B cell (primary cell): ENCODE data around the gene OXNAD1. TPM values are rescaled to one million over a fixed set of nuclear protein-coding genes. Genes with fewer than 3 reads are reported as not detected.

Experiments
- ATAC-seq: fragments of 200-7000 bp; cut with Tn5 transposase; one replicate; pipeline ENCODE4 v1.10.0; 2021; ENCODE audit warnings: low read depth, mild to moderate bottlenecking, moderate number of reproducible peaks, moderate library complexity
- CTCF ChIA-PET: fragments of 350-600 bp; sonication (Branson Sonifier 250); formaldehyde crosslinking; loops from one replicate; lab custom pipeline; 2021; ENCODE audit warnings: antibody characterized with exemption, inconsistent platforms; lab: Charles Lee
- POLR2A ChIA-PET: fragments of 350-600 bp; sonication (Branson Sonifier 250); formaldehyde crosslinking; loops from one replicate; lab custom pipeline; 2021; ENCODE audit warnings: antibody characterized with exemption; lab: Charles Lee
- DNase-seq: peaks from one replicate; pipeline ENCODE4 v3.0.0; 2013
- H2AFZ ChIP-seq: 2 replicates; pipeline ENCODE4 v1.6.1; 2012; ENCODE audit warnings: mild to moderate bottlenecking, low read depth, low read length; ENCODE audit not compliant: insufficient read depth, poor library complexity, severe bottlenecking
- H3K27ac ChIP-seq, 2 donors: 1 replicate in 1 of 2; 2 replicates in 1 of 2; pipeline ENCODE4 v1.5.1; 2012 to 2013; ENCODE audit warnings: low read length in 2 of 2, mild to moderate bottlenecking in 2 of 2, moderate library complexity in 1 of 2
- H3K27me3 ChIP-seq, 4 experiments: fragments of 200-600 bp in 1 of 4; sonication (generic) in 1 of 4; replicated peaks in 1 of 4; 1 replicate in 2 of 4; 2 replicates in 2 of 4; pipeline versions ENCODE4 v1.6.1 to v1.7.0; 2013 to 2016; ENCODE audit warnings: low read length in 3 of 4, mild to moderate bottlenecking in 2 of 4, mixed read lengths in 1 of 4, moderate library complexity in 1 of 4; ENCODE audit not compliant: insufficient read depth in 4 of 4, control insufficient read depth in 3 of 4; ENCODE audit errors: control extremely low read depth in 1 of 4
- H3K36me3 ChIP-seq, 2 experiments: replicated peaks in 1 of 2; 1 replicate in 1 of 2; 2 replicates in 1 of 2; pipeline versions ENCODE4 v1.6.1 to v1.7.1; 2013; ENCODE audit warnings: low read length in 1 of 2; ENCODE audit not compliant: insufficient read depth in 2 of 2, control insufficient read depth in 1 of 2; ENCODE audit errors: control extremely low read depth in 1 of 2, extremely low read depth in 1 of 2
- H3K4me1 ChIP-seq, 2 donors: fragments of 200-600 bp in 1 of 2; sonication (generic) in 1 of 2; 1 replicate in 1 of 2; 2 replicates in 1 of 2; pipeline versions ENCODE4 v1.5.1 to v1.6.1; 2013 to 2017; ENCODE audit warnings: low read length in 2 of 2; ENCODE audit not compliant: control insufficient read depth in 2 of 2, insufficient read depth in 2 of 2
- H3K4me2 ChIP-seq: replicated peaks from 2 replicates; pipeline ENCODE3; 2012; ENCODE audit warnings: mild to moderate bottlenecking, low read depth, low read length; ENCODE audit not compliant: poor library complexity, severe bottlenecking
- H3K4me3 ChIP-seq, 5 experiments: fragments of 200-600 bp in 1 of 5; sonication (generic) in 1 of 5; 1 replicate in 3 of 5; 2 replicates in 2 of 5; pipeline versions ENCODE4 v1.5.1 to v1.7.0; 2011 to 2016; ENCODE audit warnings: low read length in 4 of 5, mild to moderate bottlenecking in 4 of 5, low read depth in 2 of 5, control low read depth in 1 of 5, moderate library complexity in 1 of 5; ENCODE audit not compliant: insufficient read depth in 1 of 5; ENCODE audit errors: control extremely low read depth in 1 of 5, extremely low read depth in 1 of 5
- H3K79me2 ChIP-seq: fragments of 200-600 bp; sonication (generic); one replicate; pipeline ENCODE4 v1.6.0; 2016; ENCODE audit warnings: low read length; ENCODE audit not compliant: control insufficient read depth, insufficient read depth
- H3K9ac ChIP-seq: fragments of 200-600 bp; sonication (generic); 2 replicates; pipeline ENCODE4 v1.6.1; 2017; ENCODE audit warnings: mild to moderate bottlenecking, low read length, moderate library complexity
- H3K9me3 ChIP-seq, 3 donors: one replicate each; pipeline versions ENCODE4 v1.6.1 to v1.7.1; 2013; ENCODE audit warnings: low read length in 2 of 3; ENCODE audit not compliant: control insufficient read depth in 2 of 3, insufficient read depth in 1 of 3; ENCODE audit errors: control extremely low read depth in 1 of 3
- H4K20me1 ChIP-seq: 2 replicates; pipeline ENCODE4 v1.6.0; 2012; ENCODE audit warnings: mild to moderate bottlenecking, low read length; ENCODE audit not compliant: insufficient read depth, control insufficient read depth, poor library complexity, severe bottlenecking
- H3K27ac Mint-ChIP-seq: one replicate; pipeline ENCODE4 v1.8.0; 2021; ENCODE audit warnings: mixed read lengths
- H3K27me3 Mint-ChIP-seq: one replicate; pipeline ENCODE4 v1.8.0; 2021; ENCODE audit warnings: mixed read lengths
- H3K4me1 Mint-ChIP-seq: one replicate; pipeline ENCODE4 v1.8.0; 2021; ENCODE audit warnings: mixed read lengths
- H3K4me3 Mint-ChIP-seq: one replicate; pipeline ENCODE4 v1.8.0; 2021; ENCODE audit warnings: mixed read lengths
- H3K9me3 Mint-ChIP-seq: one replicate; pipeline ENCODE4 v1.8.0; 2022; ENCODE audit warnings: mixed read lengths; ENCODE audit not compliant: insufficient read depth
- EZH2 ChIP-seq: IDR thresholded peaks from 2 replicates; pipeline ENCODE4 v1.6.1; 2012; ENCODE audit warnings: borderline replicate concordance, low read depth, mild to moderate bottlenecking, moderate library complexity, low read length; ENCODE audit not compliant: insufficient read depth, poor library complexity, severe bottlenecking
- WGBS: methylation state at CpG from one replicate; pipeline ENCODE4 v1.1.5; 2013; ENCODE audit warnings: missing lambda C conversion rate; ENCODE audit not compliant: insufficient coverage; 5-methylcytosine and 5-hydroxymethylcytosine counted together
- intact Hi-C: fragments of 100-400 bp; cut with micrococcal nuclease; formaldehyde crosslinking; loops from one replicate; pipeline ENCODE4 v1.10.0; 2022
- polyA plus RNA-seq: library from polyadenylated mRNA; depleted of rRNA; stranded (reverse); fragments of >200 nt; gene quantifications from 2 replicates; pipeline ENCODE4 v1.2.3, GENCODE V29; 2012
- total RNA-seq, 2 donors: library from RNA; stranded (reverse); fragments of 120-200 nt in 1 of 2; gene quantifications; 1 replicate in 1 of 2; 2 replicates in 1 of 2; pipeline versions ENCODE4 v1.2.3 to v1.2.4, GENCODE V29; 2013 to 2022
- TF ChIP-seq, protein P1 (sequence below): fragments of 200-600 bp; IDR thresholded peaks from one replicate; pipeline ENCODE4 v1.8.0; 2022; ENCODE audit warnings: antibody characterized with exemption, mild to moderate bottlenecking

The OXNAD1 gene
- total and polyA plus RNA-seq, 2 donors (not counting 1 experiment from before 2014, with no cell fraction given): 4.0 to 12.3 TPM

DNA sequence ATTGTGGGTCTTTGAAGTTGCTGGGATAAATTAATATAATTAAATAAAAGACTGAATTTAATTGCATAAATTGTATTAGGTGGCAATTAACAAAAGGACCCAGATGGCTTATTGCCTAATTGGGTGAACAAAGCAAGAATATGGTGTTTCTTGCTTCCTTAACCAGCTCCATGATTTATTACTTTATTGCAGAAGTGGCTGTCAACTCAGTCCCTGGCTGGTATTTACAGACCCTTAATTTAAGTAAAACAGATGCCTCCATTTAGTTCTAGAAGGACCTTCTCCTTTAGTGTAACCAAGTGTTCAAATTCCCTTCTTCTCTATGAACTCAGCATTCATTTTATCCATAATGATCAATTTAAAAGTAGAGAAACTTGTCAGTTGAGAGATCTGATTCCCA, 35.3 kb upstream of the OXNAD1 start:
- peaks cover 14% of the 10 kb centered on the region for H3K27me3 Mint-ChIP-seq
- no peak for ATAC-seq
- Histone ChIP-seq H3K4me2 (no peak overlapping the region), H3K27ac (no peak overlapping the region), H3K9me3 (peaks cover 0 to 8% (median 0%) of the 10 kb centered on the region in 3 donors), H3K27me3 (no peaks in the 10 kb centered on the region), H4K20me1 (no peaks in the 10 kb centered on the region), H2AFZ (no peak overlapping the region), H3K79me2 (no peaks in the 10 kb centered on the region), H3K4me1 (no peaks in the 10 kb centered on the region), H3K4me3 (no peak overlapping the region), H3K9ac (no peak overlapping the region), H3K36me3 (no peaks in the 10 kb centered on the region)
- H3K4me3 Mint-ChIP-seq: no peak overlapping the region
- no peaks in the 10 kb centered on the region for H3K4me1 Mint-ChIP-seq
- H3K27ac Mint-ChIP-seq: no peak overlapping the region
- ChIA-PET POLR2A (no interaction called here), CTCF (no interaction called here)
- intact Hi-C loops: no loop called here
- no peaks in the 10 kb centered on the region for H3K9me3 Mint-ChIP-seq
- TF ChIP-seq EZH2: no peak
- TF ChIP-seq, protein P1, sequence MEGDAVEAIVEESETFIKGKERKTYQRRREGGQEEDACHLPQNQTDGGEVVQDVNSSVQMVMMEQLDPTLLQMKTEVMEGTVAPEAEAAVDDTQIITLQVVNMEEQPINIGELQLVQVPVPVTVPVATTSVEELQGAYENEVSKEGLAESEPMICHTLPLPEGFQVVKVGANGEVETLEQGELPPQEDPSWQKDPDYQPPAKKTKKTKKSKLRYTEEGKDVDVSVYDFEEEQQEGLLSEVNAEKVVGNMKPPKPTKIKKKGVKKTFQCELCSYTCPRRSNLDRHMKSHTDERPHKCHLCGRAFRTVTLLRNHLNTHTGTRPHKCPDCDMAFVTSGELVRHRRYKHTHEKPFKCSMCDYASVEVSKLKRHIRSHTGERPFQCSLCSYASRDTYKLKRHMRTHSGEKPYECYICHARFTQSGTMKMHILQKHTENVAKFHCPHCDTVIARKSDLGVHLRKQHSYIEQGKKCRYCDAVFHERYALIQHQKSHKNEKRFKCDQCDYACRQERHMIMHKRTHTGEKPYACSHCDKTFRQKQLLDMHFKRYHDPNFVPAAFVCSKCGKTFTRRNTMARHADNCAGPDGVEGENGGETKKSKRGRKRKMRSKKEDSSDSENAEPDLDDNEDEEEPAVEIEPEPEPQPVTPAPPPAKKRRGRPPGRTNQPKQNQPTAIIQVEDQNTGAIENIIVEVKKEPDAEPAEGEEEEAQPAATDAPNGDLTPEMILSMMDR: no peak
- no peak for DNase-seq

DNA sequence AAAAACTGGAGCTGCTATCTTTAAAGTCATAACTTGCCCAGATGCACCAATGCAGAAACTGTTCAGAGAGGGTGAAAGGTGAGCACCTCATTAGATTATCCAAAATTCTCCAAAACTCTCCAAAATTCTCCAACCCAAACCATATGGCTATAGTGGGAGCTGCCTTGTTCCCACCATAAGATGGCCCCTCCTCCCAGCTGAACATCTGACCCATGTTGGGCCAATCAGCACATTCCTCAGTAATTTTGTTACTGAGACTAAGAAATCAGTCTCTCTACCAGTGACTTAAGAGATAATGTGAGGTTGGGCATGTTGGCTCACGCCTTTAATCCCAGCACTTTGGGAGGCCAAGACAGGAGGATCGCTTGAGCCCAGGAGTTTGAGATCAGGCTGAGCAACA, 33.0 kb upstream of the OXNAD1 start:
- no peaks in the 10 kb centered on the region for H3K36me3 ChIP-seq
- no peaks in the 10 kb centered on the region for H3K27me3 ChIP-seq
- DNase-seq: no peak
- peaks cover 19% of the 10 kb centered on the region for H3K27me3 Mint-ChIP-seq
- intact Hi-C loops: no loop called here
- TF ChIP-seq, protein P1: no peak
- no peak for TF ChIP-seq EZH2
- no peaks in the 10 kb centered on the region for H3K4me1 ChIP-seq
- no peak overlapping the region for H3K27ac ChIP-seq
- ChIA-PET CTCF (interaction anchor here (0.8 kb wide), 1 partner anchor 11 kb away, joined by 3 read pairs; no protein-coding TSS in a partner anchor), POLR2A (no interaction called here)
- no peak overlapping the region for H3K4me2 ChIP-seq
- H3K4me1 Mint-ChIP-seq: no peaks in the 10 kb centered on the region
- H3K4me3 Mint-ChIP-seq: no peak overlapping the region
- no peaks in the 10 kb centered on the region for H4K20me1 ChIP-seq
- ATAC-seq: no peak
- no peak overlapping the region for H3K4me3 ChIP-seq
- H3K27ac Mint-ChIP-seq: no peak overlapping the region
- H3K9ac ChIP-seq: no peak overlapping the region
- H2AFZ ChIP-seq: no peak overlapping the region
- no CpG with 5 or more reads among the region's 2 CpGs for WGBS
- no peaks in the 10 kb centered on the region for H3K9me3 Mint-ChIP-seq
- no peaks in the 10 kb centered on the region for H3K9me3 ChIP-seq
- H3K79me2 ChIP-seq: no peaks in the 10 kb centered on the region
